IPS DF 19.7 (cell line): ENCODE data around the gene MAPK1IP1L.
"Not testable (repeated sequence)": the region's sequence is repeated elsewhere in the genome, so short reads cannot be mapped to it uniquely, and the experiment has no call there.

Source experiments
- DNase-seq: peaks from one replicate; pipeline ENCODE4 v3.0.0-alpha.2; 2013; ENCODE audit warnings: low read depth, low spot score

MAPK1IP1L gene

GRCh38 chr14:55054098-55054497, 2.7 kb downstream of the MAPK1IP1L start:
- DNase-seq: no peak

- DNase-seq: no peak
Measured at GRCh38 chr14:55057919-55058318, 6.5 kb downstream of the MAPK1IP1L start.

GRCh38 chr14:55059333-55059732, 7.9 kb downstream of the MAPK1IP1L start:
- no peak for DNase-seq

GRCh38 chr14:55062517-55063351, 11.3 kb downstream of the MAPK1IP1L start:
- no peak for DNase-seq

- DNase-seq: not testable (repeated sequence)
Measured at GRCh38 chr14:55064896-55065295, 13.4 kb downstream of the MAPK1IP1L start.

- no peak for DNase-seq
Measured at GRCh38 chr14:55065411-55065810, 14.0 kb downstream of the MAPK1IP1L start.

GRCh38 chr14:55066223-55066622, 14.8 kb downstream of the MAPK1IP1L start:
- no peak for DNase-seq

GRCh38 chr14:55070981-55071411, 19.5 kb downstream of the MAPK1IP1L start:
- no peak for DNase-seq

- DNase-seq: no peak
Measured at GRCh38 chr14:55071870-55072640, 20.6 kb downstream of the MAPK1IP1L start.

GRCh38 chr14:55073856-55074255, 22.4 kb downstream of the MAPK1IP1L start:
- no peak for DNase-seq

GRCh38 chr14:55074662-55075061, 23.2 kb downstream of the MAPK1IP1L start:
- DNase-seq: no peak

GRCh38 chr14:55075628-55076175, 24.3 kb downstream of the MAPK1IP1L start:
- no peak for DNase-seq

- DNase-seq: no peak
Measured at GRCh38 chr14:55077170-55078151, 26.0 kb downstream of the MAPK1IP1L start.

GRCh38 chr14:55079961-55080360, 28.5 kb downstream of the MAPK1IP1L start:
- DNase-seq: not testable (repeated sequence)

- no peak for DNase-seq
Measured at GRCh38 chr14:55084401-55085059, 33.1 kb downstream of the MAPK1IP1L start.

GRCh38 chr14:55085060-55085660, 33.7 kb downstream of the MAPK1IP1L start:
- no peak for DNase-seq

GRCh38 chr14:55086938-55087337, 35.5 kb downstream of the MAPK1IP1L start:
- DNase-seq: no peak

GRCh38 chr14:55088356-55088755, 36.9 kb downstream of the MAPK1IP1L start:
- DNase-seq: no peak

- no peak for DNase-seq
Measured at GRCh38 chr14:55092341-55092740, 40.9 kb downstream of the MAPK1IP1L start.
